ENCODE results near the gene ARPC4. TPM values are rescaled to one million over a fixed set of nuclear protein-coding genes. Genes with fewer than 3 reads are reported as not detected.

The ARPC4 gene
- total and polyA plus RNA-seq, 11 donors = 30.0 to 151 (median 79.7) TPM

- 70 to 87% (median 85%) methylated on average over 5 of the region's 5 CpGs for WGBS, 4 donors
- H3K36me3 ChIP-seq = peaks cover 0 to 27% (median 23%) of the 10 kb centered on the region in 9 donors
- DNase-seq (no peak), ATAC-seq (no peak)
- intact Hi-C loops (cut with DNase I) = no loop called here
- TF ChIP-seq CTCF (IDR thresholded peaks at IDR 0.05) = no peak
- TF ChIP-seq POLR2A (IDR thresholded peaks at IDR 0.05) = no peak
- H3K9me3 ChIP-seq = no peaks in the 10 kb centered on the region
- no peak overlapping the region for H3K4me3 ChIP-seq
- no peak overlapping the region for H3K27ac ChIP-seq
- no peaks in the 10 kb centered on the region for H3K27me3 ChIP-seq
- peaks cover 0 to 55% (median 0%) of the 10 kb centered on the region in 12 donors for H3K4me1 ChIP-seq
These were observed 15.8 kb upstream of the ARPC4 start for GRCh38 chr3:9776896-9777693.

GRCh38 chr3:9777694-9778021 lies 15.2 kb upstream of the ARPC4 start:
- Histone ChIP-seq H3K27ac (no peak overlapping the region), H3K4me1 (peaks cover 0 to 61% (median 0%) of the 10 kb centered on the region in 12 donors), H3K27me3 (no peaks in the 10 kb centered on the region), H3K9me3 (no peaks in the 10 kb centered on the region), H3K36me3 (peaks cover 0 to 33% (median 29%) of the 10 kb centered on the region in 9 donors), H3K4me3 (no peak overlapping the region)
- ATAC-seq (no peak), DNase-seq (no peak)
- TF ChIP-seq CTCF (IDR thresholded peaks at IDR 0.05) = no peak
- intact Hi-C loops (cut with DNase I) = no loop called here
- 85 to 95% (median 91%) methylated on average over 1 of the region's 1 CpG for WGBS, 4 donors

- Histone ChIP-seq H3K4me3 (no peak overlapping the region), H3K4me1 (peaks cover 0 to 61% (median 0%) of the 10 kb centered on the region in 12 donors), H3K27ac (peak overlapping the region in 1 of 12 donors; percentile 87), H3K27me3 (no peaks in the 10 kb centered on the region), H3K36me3 (peaks cover 0 to 41% (median 36%) of the 10 kb centered on the region in 9 donors), H3K9me3 (no peaks in the 10 kb centered on the region)
- ATAC-seq (peak in 1 of 4 donors; percentile 59), DNase-seq (no peak)
- TF ChIP-seq POLR2A (IDR thresholded peaks at IDR 0.05) (no peak), CTCF (IDR thresholded peaks at IDR 0.05) (no peak)
- intact Hi-C loops (cut with DNase I) = no loop called here
- WGBS, 4 donors = 72 to 86% (median 77%) methylated on average over 5 of the region's 5 CpGs
These were observed 14.5 kb upstream of the ARPC4 start for GRCh38 chr3:9778143-9779074.

- intact Hi-C loops (cut with DNase I) = no loop called here
- Histone ChIP-seq H3K36me3 (peaks cover 0 to 48% (median 43%) of the 10 kb centered on the region in 9 donors), H3K4me3 (no peak overlapping the region), H3K27me3 (no peaks in the 10 kb centered on the region), H3K27ac (peak overlapping the region in 1 of 12 donors; percentile 87), H3K9me3 (no peaks in the 10 kb centered on the region), H3K4me1 (peaks cover 0 to 61% (median 0%) of the 10 kb centered on the region in 12 donors)
- TF ChIP-seq POLR2A (IDR thresholded peaks at IDR 0.05) (no peak), CTCF (IDR thresholded peaks at IDR 0.05) (no peak)
- DNase-seq (no peak), ATAC-seq (peak in 1 of 4 donors; percentile 25)
- WGBS, 4 donors = 79 to 92% (median 83%) methylated on average over 4 to 6 of the region's 6 CpGs
These were observed 13.7 kb upstream of the ARPC4 start for GRCh38 chr3:9779075-9779593.

Data from heart left ventricle (tissue), 16 donors.